Ovary (tissue), 9 donors: ENCODE results near the gene PABPC1L. TPM values are rescaled to one million over a fixed set of nuclear protein-coding genes. Genes with fewer than 3 reads are reported as not detected.

Experiments used
- DNase-seq, 5 donors: peaks; one replicate each; pipeline ENCODE4 v3.0.0-alpha.2; 2019 to 2020
- H3K27ac ChIP-seq, 2 donors: fragments of 200-600 bp; one replicate each; pipeline versions ENCODE4 v1.5.1 to v1.8.0; 2019 to 2022
- H3K27me3 ChIP-seq: fragments of 200-600 bp; one replicate; pipeline ENCODE4 v1.8.0; 2022
- H3K36me3 ChIP-seq: fragments of 200-600 bp; sonication (generic); one replicate; pipeline ENCODE4 v1.5.1; 2019
- H3K4me1 ChIP-seq: one replicate; pipeline ENCODE4 v1.8.1; 2013; ENCODE audit warnings: mild to moderate bottlenecking, moderate library complexity; ENCODE audit not compliant: insufficient read depth
- H3K4me3 ChIP-seq: fragments of 200-600 bp; sonication (generic); one replicate; pipeline ENCODE4 v1.5.1; 2017
- H3K9me3 ChIP-seq, 2 donors: fragments of 200-600 bp in 1 of 2; sonication (generic) in 1 of 2; one replicate each; pipeline versions ENCODE4 v1.5.1 to v1.8.1; 2013 to 2019; ENCODE audit warnings: mild to moderate bottlenecking in 1 of 2, moderate library complexity in 1 of 2
- CTCF ChIP-seq, 3 donors: fragments of 450-650 bp in 2 of 3; fragments of 200-600 bp in 1 of 3; IDR thresholded peaks; one replicate each; pipeline versions ENCODE4 v1.5.1 to v1.8.0; 2016 to 2022; ENCODE audit warnings: antibody characterized with exemption in 3 of 3, mild to moderate bottlenecking in 1 of 3
- EP300 ChIP-seq: sonication (generic); formaldehyde crosslinking; IDR thresholded peaks from one replicate; pipeline ENCODE4 v1.6.1; 2017; ENCODE audit warnings: antibody characterized with exemption
- POLR2A ChIP-seq: fragments of 450-650 bp; IDR thresholded peaks from one replicate; pipeline ENCODE4 v1.6.1; 2017; ENCODE audit warnings: antibody characterized with exemption, mild to moderate bottlenecking, moderate library complexity
- WGBS, 3 donors: extraction: QIAGEN DNeasy Blood & Tissue Kit in 1 of 3; methylation state at CpG; one replicate each; pipeline versions ENCODE4 v1.1.5 to v1.1.7; 2013 to 2017; 5-methylcytosine and 5-hydroxymethylcytosine counted together
- intact Hi-C, 4 donors: fragments of 100-400 bp; cut with DNase I; formaldehyde crosslinking; loops; one replicate each; pipeline versions ENCODE4 v1.11.0 to v1.15.1; 2022 to 2023
- polyA plus RNA-seq, 2 donors: library from polyadenylated mRNA; stranded (reverse); fragments of 200-250 nt in 1 of 2; fragments of 350-450 nt in 1 of 2; fragmentation: Illumina TruSeq in 1 of 2; extraction: RNeasy Lipid Tissue Mini Kit (QIAGEN cat#74804) in 1 of 2; gene quantifications; one replicate each; pipeline ENCODE4 v1.2.3, GENCODE V29; 2013 to 2014
- total RNA-seq, 7 donors: library from RNA; depleted of rRNA in 2 of 7; stranded (reverse); fragments of >200 nt in 2 of 7; fragmentation: NEBNext Ultra II Directional in 3 of 7; extraction: Animal tissue kit (Norgen Biotek cat#: 25700) in 3 of 7; gene quantifications; one replicate each; pipeline versions ENCODE4 v1.1.0 to v1.2.4, GENCODE V29; 2016 to 2023
- donor health status: DM: no; HTN: no; CAD: no; lungs with moderate emphysema.
- donor health status: DM: no; HTN: no; CAD: no.
- donor health status: Bipolar disorder and iron deficiency.
- donor health status: DM: yes; HTN: yes; CAD: no.
- donor health status: DM: no; HTN: no; CAD: no.
- donor health status: DM: yes; HTN: yes; CAD: no.

The PABPC1L gene
- total and polyA plus RNA-seq, 9 donors: 13.3 to 34.9 (median 21.9) TPM

DNA sequence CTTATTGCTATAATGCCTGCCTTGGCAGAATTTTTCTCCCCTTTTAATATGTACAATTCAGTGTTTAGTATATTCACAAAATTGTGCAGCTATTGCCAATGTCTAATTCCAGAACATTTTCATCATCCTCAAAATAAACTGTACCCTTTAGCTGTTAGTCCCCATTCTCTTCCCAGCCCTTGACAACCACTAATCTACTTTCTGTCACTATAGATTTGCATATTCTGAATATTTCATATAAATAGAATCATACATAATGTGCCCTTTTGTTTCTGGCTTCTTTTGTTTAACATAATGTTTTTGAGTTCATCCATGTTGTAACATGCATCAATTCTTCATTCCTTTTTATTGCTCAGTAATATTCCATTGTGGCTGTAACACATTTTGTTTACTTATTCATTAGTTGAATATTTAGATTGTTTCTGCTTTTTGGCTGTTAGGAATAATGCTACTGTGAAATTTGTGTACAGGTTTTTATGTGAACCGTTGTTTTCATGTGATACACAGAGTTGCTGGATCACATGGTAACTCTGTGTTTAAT is 78.8 kb downstream of the PABPC1L start:
- H3K4me1 ChIP-seq: peaks cover 4% of the 10 kb centered on the region
- TF ChIP-seq POLR2A (no peak), CTCF (IDR thresholded peaks at IDR 0.05) (no peak), EP300 (no peak)
- intact Hi-C loops: no loop called here
- peaks cover 4% of the 10 kb centered on the region for H3K36me3 ChIP-seq
- no peak overlapping the region for H3K27ac ChIP-seq
- no peaks in the 10 kb centered on the region for H3K27me3 ChIP-seq
- WGBS, 3 donors: 95 to 96% (median 95%) methylated on average over 1 of the region's 1 CpG
- DNase-seq: no peak
- H3K4me3 ChIP-seq: no peak overlapping the region
- H3K9me3 ChIP-seq: no peaks in the 10 kb centered on the region

Other genes starting within 250 kb of the PABPC1L start
- gene CCN5, start 194.7 kb upstream of the PABPC1L start, total RNA-seq: 100 to 1,000 TPM in 4 of 7 donors, 10 to 100 TPM in 3; 47.4 to 296 (median 148) TPM
- 100 to 1,000 TPM; 183 to 196 TPM for gene CCN5, start 194.7 kb upstream of the PABPC1L start, polyA plus RNA-seq
- gene KCNK15, start 164.2 kb upstream of the PABPC1L start, total RNA-seq: 10 to 100 TPM in 1 of 7 donors, 1 to 10 TPM in 6; 2.6 to 21.6 (median 5.0) TPM
- gene KCNK15, start 164.2 kb upstream of the PABPC1L start, polyA plus RNA-seq: 1 to 10 TPM in 1 of 2 donors, under 1 TPM in 1; 0.93 to 1.7 TPM
- 10 to 100 TPM in 2 of 7 donors, 1 to 10 TPM in 4, under 1 TPM in 1; 0.95 to 17.2 (median 6.8) TPM for gene RIMS4, start 99.5 kb upstream of the PABPC1L start, total RNA-seq
- 1 to 10 TPM; 2.4 to 3.0 TPM for gene RIMS4, start 99.5 kb upstream of the PABPC1L start, polyA plus RNA-seq
- gene YWHAB, start 24.4 kb upstream of the PABPC1L start, total RNA-seq: 100 to 1,000 TPM in 5 of 7 donors, 10 to 100 TPM in 2; 55.1 to 153 (median 117) TPM
- 100 to 1,000 TPM in 1 of 2 donors, 10 to 100 TPM in 1; 70.1 to 252 TPM for gene YWHAB, start 24.4 kb upstream of the PABPC1L start, polyA plus RNA-seq
- gene TOMM34, start 50.3 kb downstream of the PABPC1L start, total RNA-seq: 10 to 100 TPM; 12.3 to 39.8 (median 26.2) TPM
- 10 to 100 TPM; 20.1 to 60.7 TPM for gene TOMM34, start 50.3 kb downstream of the PABPC1L start, polyA plus RNA-seq
- gene STK4, start 56.5 kb downstream of the PABPC1L start, total RNA-seq: 10 to 100 TPM; 17.3 to 27.5 (median 19.6) TPM
- 10 to 100 TPM in 1 of 2 donors, 1 to 10 TPM in 1; 8.3 to 25.9 TPM for gene STK4, start 56.5 kb downstream of the PABPC1L start, polyA plus RNA-seq
- gene KCNS1, start 191.1 kb downstream of the PABPC1L start, total RNA-seq: not detected
- under 1 TPM; 0.02 to 0.80 TPM for gene KCNS1, start 191.1 kb downstream of the PABPC1L start, polyA plus RNA-seq
- gene WFDC5, start 205.1 kb downstream of the PABPC1L start, total RNA-seq: not detected
- not detected for gene WFDC5, start 205.1 kb downstream of the PABPC1L start, polyA plus RNA-seq
- not detected for gene WFDC12, start 214.4 kb downstream of the PABPC1L start, total RNA-seq
- gene WFDC12, start 214.4 kb downstream of the PABPC1L start, polyA plus RNA-seq: not detected